OCI-LY3 (cell line): ENCODE data around the gene LRP5.

Source experiments
- H2AFZ ChIP-seq: fragments of 200-600, 300-600 bp; shearing (Covaris generic); 2 replicates; pipeline ENCODE4 v1.6.0; 2014; ENCODE audit warnings: antibody characterized with exemption, low read depth, low read length
- H3K27ac ChIP-seq: fragments of 200-600, 300-600 bp; sonication (generic); 2 replicates; pipeline ENCODE4 v1.5.1; 2014; ENCODE audit warnings: mild to moderate bottlenecking, low read length, moderate library complexity, mixed read lengths
- H3K27me3 ChIP-seq: fragments of 200-600, 300-600 bp; sonication (generic); 2 replicates; pipeline ENCODE4 v1.6.1; 2014; ENCODE audit warnings: low read depth, low read length, mixed read lengths
- H3K36me3 ChIP-seq: fragments of 200-600, 300-600 bp; sonication (generic); replicated peaks from 2 replicates; pipeline ENCODE3; 2014; ENCODE audit warnings: low read depth, low read length, mixed read lengths
- H3K4me1 ChIP-seq: fragments of 300-600, 200-600 bp; sonication (generic); 2 replicates; pipeline ENCODE4 v1.6.1; 2014; ENCODE audit warnings: low read length, mixed read lengths
- H3K4me2 ChIP-seq: fragments of 200-600, 300-600 bp; sonication (generic); 2 replicates; pipeline ENCODE4 v1.6.1; 2014; ENCODE audit warnings: low read length, mixed read lengths
- H3K4me3 ChIP-seq: fragments of 300-600, 200-600 bp; sonication (generic); 2 replicates; pipeline ENCODE4 v1.5.1; 2014; ENCODE audit warnings: antibody characterized with exemption, mild to moderate bottlenecking, low read length, moderate library complexity
- H3K79me2 ChIP-seq: fragments of 300-600, 200-600 bp; shearing (Covaris generic); 2 replicates; pipeline ENCODE4 v1.6.1; 2014; ENCODE audit warnings: mild to moderate bottlenecking, low read length, mixed read lengths
- H3K9ac ChIP-seq: fragments of 300-600, 200-600 bp; shearing (Covaris generic); 2 replicates; pipeline ENCODE4 v1.6.0; 2014; ENCODE audit warnings: mild to moderate bottlenecking, low read length, moderate library complexity
- H3K9me3 ChIP-seq: fragments of 200-600, 300-600 bp; shearing (Covaris generic); 2 replicates; pipeline ENCODE4 v1.6.1; 2014; ENCODE audit warnings: low read length, mixed read lengths; ENCODE audit not compliant: insufficient read depth
- H4K20me1 ChIP-seq: fragments of 200-600, 300-600 bp; sonication (generic); 2 replicates; pipeline ENCODE4 v1.6.1; 2016; ENCODE audit warnings: low read length, mixed read lengths; ENCODE audit not compliant: insufficient read depth
- CTCF ChIP-seq: fragments of 200-600, 300-600 bp; sonication (generic); IDR thresholded peaks from 2 replicates; pipeline ENCODE4 v1.5.1; 2014; ENCODE audit warnings: antibody characterized with exemption, low read length, low read depth

LRP5 gene

GRCh38 chr11:68498321-68498720, 185.9 kb downstream of the LRP5 start:
- Histone ChIP-seq H3K36me3 (no peaks in the 10 kb centered on the region), H3K4me3 (no peak overlapping the region), H3K79me2 (peaks cover 99% of the 10 kb centered on the region), H4K20me1 (peaks cover 89% of the 10 kb centered on the region), H2AFZ (no peak overlapping the region), H3K9me3 (no peaks in the 10 kb centered on the region), H3K4me1 (peaks cover 15% of the 10 kb centered on the region; the same call in 1 of the 2 replicates), H3K4me2 (no peak overlapping the region), H3K27me3 (no peaks in the 10 kb centered on the region), H3K27ac (no peak overlapping the region), H3K9ac (no peak overlapping the region)
- no peak for TF ChIP-seq CTCF
